HepG2 (cell line): ENCODE data around the gene CYP27A1. TPM values are rescaled to one million over a fixed set of nuclear protein-coding genes. Genes with fewer than 3 reads are reported as not detected.

ENCODE experiments used
- ATF5 ChIP-seq: sonication (generic); formaldehyde crosslinking; IDR thresholded peaks from 2 replicates; pipeline ENCODE4 v1.4.0; 2020; ENCODE audit warnings: mild to moderate bottlenecking, low read depth, missing genetic modification reagents
- CSRNP2 ChIP-seq: sonication (generic); formaldehyde crosslinking; conservative IDR thresholded peaks from 2 replicates; pipeline ENCODE4 v1.8.0; 2022; ENCODE audit warnings: low read depth, missing genetic modification reagents
- EHMT2 ChIP-seq: fragments of 200-600 bp; sonication (generic); IDR thresholded peaks from 2 replicates; pipeline ENCODE4 v1.7.0; 2017; ENCODE audit warnings: antibody characterized with exemption, low read depth, low read length, borderline replicate concordance
- ELF1 ChIP-seq: sonication (generic); formaldehyde crosslinking; IDR thresholded peaks from 2 replicates; pipeline ENCODE4 v1.4.0; 2020; ENCODE audit warnings: missing genetic modification reagents
- ESRRA ChIP-seq: sonication (generic); formaldehyde crosslinking; IDR thresholded peaks from 2 replicates; pipeline ENCODE4 v1.5.1; 2020; ENCODE audit warnings: mild to moderate bottlenecking, low read depth, missing genetic modification reagents
- FIP1L1 ChIP-seq: fragments of 200-400 bp; formaldehyde crosslinking; IDR thresholded peaks from 2 replicates; pipeline ENCODE4 v1.6.1; 2018; ENCODE audit warnings: low read depth, mild to moderate bottlenecking, low read length, moderate library complexity, borderline replicate concordance; ENCODE audit not compliant: insufficient read depth
- GFI1 ChIP-seq: sonication (generic); formaldehyde crosslinking; IDR thresholded peaks from 2 replicates; pipeline ENCODE4 v1.5.0; 2020; ENCODE audit warnings: missing genetic modification reagents, mild to moderate bottlenecking, borderline replicate concordance
- GTF3A ChIP-seq: sonication (generic); formaldehyde crosslinking; conservative IDR thresholded peaks from 2 replicates; pipeline ENCODE4 v1.4.0; 2020; ENCODE audit warnings: mild to moderate bottlenecking, missing genetic modification reagents
- HMGA1 ChIP-seq: sonication (generic); formaldehyde crosslinking; conservative IDR thresholded peaks from 2 replicates; pipeline ENCODE4 v1.4.0; 2020; ENCODE audit warnings: missing genetic modification reagents
- HMGXB4 ChIP-seq, 2 experiments: sonication (generic) in 1 of 2; formaldehyde crosslinking in 1 of 2; IDR thresholded peaks; 2 replicates each; pipeline versions ENCODE4 v1.4.0 to v1.6.1; 2018 to 2020; ENCODE audit warnings: missing genetic modification reagents in 2 of 2, borderline replicate concordance in 1 of 2, low read depth in 1 of 2, mild to moderate bottlenecking in 1 of 2, missing biosample characterization in 1 of 2
- MLX ChIP-seq: IDR thresholded peaks from 2 replicates; pipeline ENCODE4 v1.6.1; 2016
- NCOR1 ChIP-seq: fragments of 200-600 bp; sonication (generic); IDR thresholded peaks from 2 replicates; pipeline ENCODE4 v1.7.0; 2017; ENCODE audit warnings: antibody characterized with exemption, low read length, borderline replicate concordance
- PAWR ChIP-seq: sonication (generic); formaldehyde crosslinking; IDR thresholded peaks from 2 replicates; pipeline ENCODE4 v1.4.0; 2020; ENCODE audit warnings: missing genetic modification reagents, mild to moderate bottlenecking, borderline replicate concordance
- PBX3 ChIP-seq: sonication (generic); formaldehyde crosslinking; IDR thresholded peaks from 2 replicates; pipeline ENCODE4 v1.8.1; 2023; ENCODE audit warnings: missing genetic modification reagents, inconsistent platforms, borderline replicate concordance
- U2AF2 ChIP-seq: fragments of 200-400 bp; formaldehyde crosslinking; IDR thresholded peaks from 2 replicates; pipeline ENCODE4 v1.6.1; 2017; ENCODE audit warnings: low read depth, mild to moderate bottlenecking, low read length
- ZBTB49 ChIP-seq: sonication (generic); formaldehyde crosslinking; IDR thresholded peaks from 2 replicates; pipeline ENCODE4 v1.4.0; 2020; ENCODE audit warnings: missing genetic modification reagents, borderline replicate concordance
- ZBTB8A ChIP-seq: sonication (generic); formaldehyde crosslinking; IDR thresholded peaks from 2 replicates; pipeline ENCODE4 v1.4.0; 2020; ENCODE audit warnings: mild to moderate bottlenecking, low read depth, missing genetic modification reagents, borderline replicate concordance
- ZNF674 ChIP-seq: sonication (generic); formaldehyde crosslinking; IDR thresholded peaks from 2 replicates; pipeline ENCODE4 v1.5.0; 2020; ENCODE audit warnings: low read depth, mild to moderate bottlenecking, missing genetic modification reagents
- ZNF761 ChIP-seq: sonication (generic); formaldehyde crosslinking; conservative IDR thresholded peaks from 2 replicates; pipeline ENCODE4 v1.4.0; 2020; ENCODE audit warnings: mild to moderate bottlenecking, missing genetic modification reagents
- polyA plus RNA-seq, 8 experiments: library from polyadenylated mRNA; depleted of rRNA in 3 of 8; stranded (reverse) in 7 of 8; unstranded in 1 of 8; fragments of >200 nt; fragmentation: Illumina TruSeq in 4 of 8; extraction: Trizol in 4 of 8; gene quantifications; 2 replicates each; pipeline versions ENCODE4 v1.2.1 to v1.2.3, GENCODE V29; 2011 to 2016; ENCODE audit warnings: low read depth in 4 of 8, missing spikeins in 1 of 8, mixed read lengths in 1 of 8; ENCODE audit not compliant: insufficient read depth in 1 of 8
- total RNA-seq, 5 experiments: library from RNA; depleted of rRNA; stranded (reverse); fragments of >200 nt; fragmentation: Illumina TruSeq; extraction: Trizol; gene quantifications; 2 replicates each; pipeline ENCODE4 v1.2.3, GENCODE V29; 2016; ENCODE audit warnings: low read depth in 1 of 5

Gene CYP27A1
- total and polyA plus RNA-seq, 2 of the 13 experiments (the other 11 are each of a cell fraction or from before 2014, with no cell fraction given) = 157 to 266 TPM

GRCh38 chr2:218733171-218734021 lies 48.6 kb upstream of the CYP27A1 start (continued):
- TF ChIP-seq HMGXB4 (CRISPR knock-in tag; IDR thresholded peaks at IDR 0.05; ENCODE audit: borderline replicate concordance in 1 of 2, low read depth in 1 of 2) = 0 out of 4 replicates have a peak, but pooled peaks have one; percentile 38 to 52
- TF ChIP-seq ZNF761 (CRISPR knock-in tag) = no peak; the same call in 1 of the 2 replicates
- TF ChIP-seq ZBTB49 (CRISPR knock-in tag) = no peak
- TF ChIP-seq ATF5 = 0 out of 2 replicates have a peak, but pooled peaks have one; percentile 62
- no peak for TF ChIP-seq ESRRA (CRISPR knock-in tag)
- TF ChIP-seq GTF3A (CRISPR knock-in tag) = no peak
- TF ChIP-seq PBX3 = no peak
- no peak for TF ChIP-seq CSRNP2 (CRISPR knock-in tag)
- peak; percentile 84 for TF ChIP-seq ELF1 (CRISPR knock-in tag)
- TF ChIP-seq HMGA1 (CRISPR knock-in tag) = no peak
- TF ChIP-seq EHMT2 = no peak
- 0 out of 2 replicates have a peak, but pooled peaks have one; percentile 19 for TF ChIP-seq GFI1 (CRISPR knock-in tag)
- no peak for TF ChIP-seq FIP1L1
- TF ChIP-seq PAWR = no peak
- no peak for TF ChIP-seq ZNF674 (CRISPR knock-in tag)
- TF ChIP-seq MLX (CRISPR knock-in tag) = peak; percentile 99
- TF ChIP-seq U2AF2 = no peak
- TF ChIP-seq ZBTB8A (CRISPR knock-in tag) = no peak
- TF ChIP-seq NCOR1 = no peak
